AG04450 (cell line): ENCODE results near the gene PRKG2. TPM values are rescaled to one million over a fixed set of nuclear protein-coding genes. Genes with fewer than 3 reads are reported as not detected.
"Not testable (repeated sequence)": the region's sequence is repeated elsewhere in the genome, so short reads cannot be mapped to it uniquely, and the experiment has no call there.

ENCODE experiments used
- CTCF ChIA-PET: fragments of 300-600, 350-600 bp; formaldehyde crosslinking; extraction: SDS; loops from one replicate; lab custom pipeline; 2022; ENCODE audit warnings: antibody characterized with exemption, inconsistent platforms; lab: Charles Lee
- POLR2A ChIA-PET: fragments of 350-600 bp; formaldehyde crosslinking; extraction: SDS; loops from one replicate; lab custom pipeline; 2021; ENCODE audit warnings: antibody characterized with exemption, inconsistent platforms; lab: Yijun Ruan, JAX
- DNase-seq: peaks from one replicate; pipeline ENCODE4 v3.0.0-alpha.2; 2011; ENCODE audit warnings: low read depth, low spot score
- H3K27ac ChIP-seq: one replicate; pipeline ENCODE4 v1.5.1; 2012; ENCODE audit warnings: low read depth, low read length, control low read depth
- H3K27me3 ChIP-seq: one replicate; pipeline ENCODE4 v1.6.0; 2012; ENCODE audit warnings: low read length; ENCODE audit not compliant: control insufficient read depth, insufficient read depth
- H3K4me3 ChIP-seq: 2 replicates; pipeline ENCODE4 v1.5.1; 2011; ENCODE audit warnings: mild to moderate bottlenecking, low read depth, low read length, control low read depth
- H3K9me3 ChIP-seq: 2 replicates; pipeline ENCODE4 v1.5.1; 2012; ENCODE audit warnings: low read length; ENCODE audit not compliant: control insufficient read depth, insufficient read depth
- polyA plus RNA-seq: library from polyadenylated mRNA; depleted of rRNA; stranded (reverse); fragments of >200 nt; gene quantifications from 2 replicates; pipeline ENCODE4 v1.2.3, GENCODE V29; 2011
- TF ChIP-seq, protein P1 (sequence below): IDR thresholded peaks from 2 replicates; pipeline ENCODE4 v1.5.1; 2011; ENCODE audit warnings: low read depth, low read length, control low read depth, inconsistent platforms

Gene PRKG2
- polyA plus RNA-seq, 1 experiment: 1.6 TPM

- no peak for DNase-seq
- POLR2A ChIA-PET: no interaction called here
- peaks cover 7% of the 10 kb centered on the region for H3K9me3 ChIP-seq
- TF ChIP-seq, protein P1, sequence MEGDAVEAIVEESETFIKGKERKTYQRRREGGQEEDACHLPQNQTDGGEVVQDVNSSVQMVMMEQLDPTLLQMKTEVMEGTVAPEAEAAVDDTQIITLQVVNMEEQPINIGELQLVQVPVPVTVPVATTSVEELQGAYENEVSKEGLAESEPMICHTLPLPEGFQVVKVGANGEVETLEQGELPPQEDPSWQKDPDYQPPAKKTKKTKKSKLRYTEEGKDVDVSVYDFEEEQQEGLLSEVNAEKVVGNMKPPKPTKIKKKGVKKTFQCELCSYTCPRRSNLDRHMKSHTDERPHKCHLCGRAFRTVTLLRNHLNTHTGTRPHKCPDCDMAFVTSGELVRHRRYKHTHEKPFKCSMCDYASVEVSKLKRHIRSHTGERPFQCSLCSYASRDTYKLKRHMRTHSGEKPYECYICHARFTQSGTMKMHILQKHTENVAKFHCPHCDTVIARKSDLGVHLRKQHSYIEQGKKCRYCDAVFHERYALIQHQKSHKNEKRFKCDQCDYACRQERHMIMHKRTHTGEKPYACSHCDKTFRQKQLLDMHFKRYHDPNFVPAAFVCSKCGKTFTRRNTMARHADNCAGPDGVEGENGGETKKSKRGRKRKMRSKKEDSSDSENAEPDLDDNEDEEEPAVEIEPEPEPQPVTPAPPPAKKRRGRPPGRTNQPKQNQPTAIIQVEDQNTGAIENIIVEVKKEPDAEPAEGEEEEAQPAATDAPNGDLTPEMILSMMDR: no peak
- no peaks in the 10 kb centered on the region for H3K27me3 ChIP-seq
- CTCF ChIA-PET: interaction anchor here (0.6 to 2.3 kb wide), 3 partner anchors 124 to 157 kb away, joined by 3 to 6 read pairs (median 5); no protein-coding TSS in a partner anchor
- H3K4me3 ChIP-seq: no peak overlapping the region
- no peak overlapping the region for H3K27ac ChIP-seq
Measured at GRCh38 chr4:81227138-81227537, 12.1 kb upstream of the PRKG2 start.

GRCh38 chr4:81225252-81225651 is 10.2 kb upstream of the PRKG2 start:
- DNase-seq: no peak
- Histone ChIP-seq H3K27me3 (no peaks in the 10 kb centered on the region), H3K9me3 (no peaks in the 10 kb centered on the region), H3K27ac (no peak overlapping the region), H3K4me3 (no peak overlapping the region)
- POLR2A ChIA-PET: no interaction called here
- TF ChIP-seq, protein P1: no peak
- CTCF ChIA-PET: no interaction called here

DNA sequence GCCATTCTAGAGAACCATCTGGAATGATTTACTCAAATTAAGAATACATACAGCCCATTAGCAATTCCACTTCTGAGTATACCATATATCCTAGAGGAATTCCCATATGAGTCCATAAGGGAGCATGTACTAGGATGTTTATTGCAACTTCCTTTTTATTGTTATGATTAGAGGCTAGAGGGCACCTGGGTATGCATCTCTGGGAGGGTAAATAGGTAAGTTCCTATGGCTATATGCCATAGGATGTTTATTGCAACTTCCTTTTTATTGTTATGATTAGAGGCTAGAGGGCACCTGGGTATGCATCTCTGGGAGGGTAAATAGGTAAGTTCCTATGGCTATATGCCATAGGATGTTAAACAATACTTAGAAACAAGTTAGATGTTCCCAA is 7.1 kb upstream of the PRKG2 start:
- DNase-seq, POLR2A ChIA-PET, H3K27me3 ChIP-seq, H3K4me3 ChIP-seq, H3K27ac ChIP-seq, H3K9me3 ChIP-seq: not testable (repeated sequence)
- CTCF ChIA-PET: interaction anchor here (1.7 kb wide), 1 partner anchor 130 kb away, joined by 5 read pairs; no protein-coding TSS in a partner anchor

GRCh38 chr4:81221303-81222081 is 6.5 kb upstream of the PRKG2 start:
- ChIA-PET CTCF (interaction anchor here (0.8 to 1.7 kb wide), 2 partner anchors 130 to 148 kb away, joined by 3 to 5 read pairs; no protein-coding TSS in a partner anchor), POLR2A (no interaction called here)
- TF ChIP-seq, protein P1: no peak
- Histone ChIP-seq H3K27me3 (no peaks in the 10 kb centered on the region), H3K4me3 (no peak overlapping the region), H3K27ac (no peak overlapping the region), H3K9me3 (no peaks in the 10 kb centered on the region)
- no peak for DNase-seq

- Histone ChIP-seq H3K9me3 (no peaks in the 10 kb centered on the region), H3K27me3 (peaks cover 4% of the 10 kb centered on the region), H3K27ac (no peak overlapping the region), H3K4me3 (no peak overlapping the region)
- ChIA-PET POLR2A (no interaction called here), CTCF (interaction anchor here (1.7 kb wide), 1 partner anchor 132 kb away, joined by 5 read pairs; no protein-coding TSS in a partner anchor)
- DNase-seq: no peak
- TF ChIP-seq, protein P1: no peak
Measured at GRCh38 chr4:81220271-81220670, 5.2 kb upstream of the PRKG2 start.
